Neuronal stem cell (in vitro differentiated cells): ENCODE data around the gene CCDC183.
"Not testable (repeated sequence)": the region's sequence is repeated elsewhere in the genome, so short reads cannot be mapped to it uniquely, and the experiment has no call there.

Source experiments
- DNase-seq: peaks from one replicate; pipeline ENCODE4 v3.0.0-alpha.2; 2013; ENCODE audit warnings: low spot score
- H2AFZ ChIP-seq: one replicate; pipeline ENCODE4 v1.6.1; 2013; ENCODE audit warnings: mild to moderate bottlenecking, low read length, inconsistent platforms
- H2AK5ac ChIP-seq: 2 replicates; pipeline ENCODE4 v1.6.1; 2013; ENCODE audit warnings: low read depth, mild to moderate bottlenecking, inconsistent platforms, low read length, moderate library complexity, mixed read lengths
- H2BK120ac ChIP-seq: 2 replicates; pipeline ENCODE4 v1.6.1; 2013; ENCODE audit warnings: low read depth, mild to moderate bottlenecking, inconsistent platforms, low read length, moderate library complexity, mixed read lengths
- H2BK12ac ChIP-seq: one replicate; pipeline ENCODE4 v1.6.1; 2013; ENCODE audit warnings: low read length, inconsistent platforms
- H2BK15ac ChIP-seq: 2 replicates; pipeline ENCODE4 v1.6.1; 2013; ENCODE audit warnings: mild to moderate bottlenecking, low read length, inconsistent platforms, mixed read lengths
- H2BK5ac ChIP-seq: one replicate; pipeline ENCODE4 v1.6.1; 2013; ENCODE audit warnings: inconsistent platforms, mild to moderate bottlenecking, low read length, moderate library complexity
- H3K14ac ChIP-seq: one replicate; pipeline ENCODE4 v1.6.1; 2013; ENCODE audit warnings: low read length, inconsistent platforms
- H3K18ac ChIP-seq: 2 replicates; pipeline ENCODE4 v1.6.1; 2013; ENCODE audit warnings: low read length, inconsistent platforms
- H3K23ac ChIP-seq: 2 replicates; pipeline ENCODE4 v1.6.1; 2013; ENCODE audit warnings: low read depth, mild to moderate bottlenecking, mixed read lengths, low read length, inconsistent platforms; ENCODE audit not compliant: poor library complexity
- H3K27ac ChIP-seq: replicated peaks from 3 replicates; pipeline ENCODE4 v1.5.1; 2013; ENCODE audit warnings: low read length, inconsistent platforms
- H3K27me3 ChIP-seq, 3 experiments: 2 replicates each; pipeline ENCODE4 v1.6.1; 2013; ENCODE audit warnings: low read length in 3 of 3, mild to moderate bottlenecking in 2 of 3, inconsistent platforms in 1 of 3, low read depth in 1 of 3, mixed read lengths in 1 of 3, moderate library complexity in 1 of 3; ENCODE audit not compliant: control insufficient read depth in 3 of 3, insufficient read depth in 3 of 3
- H3K36me3 ChIP-seq, 2 donors: replicated peaks in 1 of 2; 2 replicates each; pipeline ENCODE4 v1.6.1; 2013; ENCODE audit warnings: low read length in 2 of 2; ENCODE audit not compliant: control insufficient read depth in 2 of 2, insufficient read depth in 2 of 2
- H3K4ac ChIP-seq: 2 replicates; pipeline ENCODE4 v1.6.1; 2013; ENCODE audit warnings: inconsistent platforms, mild to moderate bottlenecking, low read length, moderate library complexity
- H3K4me1 ChIP-seq, 2 donors: 1 replicate in 1 of 2; 2 replicates in 1 of 2; pipeline ENCODE4 v1.6.1; 2013; ENCODE audit warnings: low read length in 2 of 2, low read depth in 1 of 2; ENCODE audit not compliant: control insufficient read depth in 2 of 2, insufficient read depth in 1 of 2
- H3K4me2 ChIP-seq: one replicate; pipeline ENCODE4 v1.6.1; 2013; ENCODE audit warnings: mild to moderate bottlenecking, low read length, inconsistent platforms; ENCODE audit not compliant: insufficient read depth, poor library complexity, severe bottlenecking
- H3K4me3 ChIP-seq, 2 donors: 2 replicates each; pipeline ENCODE4 v1.5.1; 2013; ENCODE audit warnings: low read length in 2 of 2, mild to moderate bottlenecking in 2 of 2, inconsistent platforms in 1 of 2, moderate library complexity in 1 of 2
- H3K79me1 ChIP-seq: one replicate; pipeline ENCODE4 v1.6.1; 2013; ENCODE audit warnings: low read depth, mild to moderate bottlenecking, inconsistent platforms, low read length, moderate library complexity
- H3K9ac ChIP-seq: one replicate; pipeline ENCODE4 v1.6.1; 2013; ENCODE audit warnings: mild to moderate bottlenecking, low read depth, low read length, inconsistent platforms; ENCODE audit not compliant: poor library complexity
- H3K9me3 ChIP-seq, 2 donors: replicated peaks in 1 of 2; 2 replicates each; pipeline versions ENCODE3 to v1.6.1; 2013; ENCODE audit warnings: low read length in 2 of 2, mild to moderate bottlenecking in 2 of 2, inconsistent platforms in 1 of 2, low read depth in 1 of 2, mixed read lengths in 1 of 2, moderate library complexity in 1 of 2; ENCODE audit not compliant: control insufficient read depth in 2 of 2, insufficient read depth in 1 of 2
- H4K8ac ChIP-seq: one replicate; pipeline ENCODE4 v1.6.1; 2013; ENCODE audit warnings: low read depth, mild to moderate bottlenecking, inconsistent platforms, low read length, moderate library complexity
- H4K91ac ChIP-seq: one replicate; pipeline ENCODE4 v1.6.1; 2013; ENCODE audit warnings: low read length, low read depth, mild to moderate bottlenecking, inconsistent platforms; ENCODE audit not compliant: poor library complexity
- WGBS, 2 donors: extraction: QIAGEN DNeasy Blood & Tissue Kit; methylation state at CpG; one replicate each; pipeline ENCODE4 v1.1.7; 2013; ENCODE audit warnings: missing lambda C conversion rate in 2 of 2, mixed read lengths in 1 of 2; ENCODE audit not compliant: insufficient read length in 2 of 2, insufficient replicate concordance in 1 of 2; ENCODE audit errors: extremely low coverage in 2 of 2; 5-methylcytosine and 5-hydroxymethylcytosine counted together

CCDC183 gene

DNA sequence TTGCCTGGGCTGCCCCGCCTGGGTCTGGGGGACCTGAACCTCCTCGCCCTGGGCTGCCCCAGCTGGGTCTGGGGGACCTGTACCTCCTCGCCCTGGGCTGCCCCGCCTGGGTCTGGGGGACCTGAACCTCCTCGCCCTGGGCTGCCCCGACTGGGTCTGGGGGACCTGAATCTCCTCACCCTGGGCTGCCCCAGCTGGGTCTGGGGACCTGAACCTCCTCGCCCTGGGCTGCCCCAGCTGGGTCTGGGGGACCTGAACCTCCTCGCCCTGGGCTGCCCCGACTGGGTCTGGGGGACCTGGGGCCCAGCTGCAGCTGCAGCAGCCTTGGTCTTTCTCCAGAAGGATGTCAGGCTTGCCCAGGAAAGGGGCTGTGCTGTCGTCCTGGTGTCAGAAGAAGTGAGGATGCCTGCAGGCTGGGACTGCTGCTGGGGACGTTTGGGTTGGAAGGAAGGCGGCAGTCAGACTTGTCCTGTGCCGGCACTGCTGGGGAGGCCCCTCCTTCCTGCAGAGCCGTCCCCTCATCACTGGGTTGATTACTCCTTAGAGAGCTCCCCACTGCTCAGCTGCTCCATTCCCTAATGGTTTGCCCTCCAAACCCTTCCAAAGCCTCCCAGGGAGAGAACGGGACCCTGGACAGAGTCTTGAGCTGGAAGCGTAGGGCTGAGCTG, 37.4 kb downstream of the CCDC183 start:
- DNase-seq: not testable (repeated sequence)
- peaks cover 50 to 82% of the 10 kb centered on the region in 2 donors for H3K36me3 ChIP-seq

GRCh38 chr9:136835162-136835931, 39.2 kb downstream of the CCDC183 start:
- WGBS, 2 donors: no CpG with 5 or more reads among the region's 36 CpGs
- Histone ChIP-seq H2AFZ (no peak overlapping the region), H2BK15ac (no peak overlapping the region), H3K36me3 (peaks cover 37 to 81% of the 10 kb centered on the region in 2 donors), H4K8ac (no peak overlapping the region), H3K79me1 (peaks cover 7% of the 10 kb centered on the region), H3K4ac (no peak overlapping the region), H3K4me3 (peak overlapping the region in 1 of 2 donors; percentile 46), H3K9ac (no peak overlapping the region), H3K23ac (peak overlapping the region; percentile 93), H2AK5ac (no peak overlapping the region), H3K18ac (peak overlapping the region; percentile 57), H3K14ac (no peak overlapping the region), H3K27ac (no peak overlapping the region), H2BK12ac (no peak overlapping the region), H3K9me3 (no peaks in the 10 kb centered on the region), H3K4me2 (no peak overlapping the region), H3K27me3 (no peaks in the 10 kb centered on the region), H2BK120ac (no peak overlapping the region), H4K91ac (no peak overlapping the region), H2BK5ac (peak overlapping the region; percentile 46), H3K4me1 (peaks cover 3 to 9% of the 10 kb centered on the region in 2 donors)
- no peak for DNase-seq

More for the DNA sequence above, 37.4 kb downstream of the CCDC183 start:
- H3K79me1 ChIP-seq, H2BK5ac ChIP-seq, H2BK12ac ChIP-seq, H3K4me2 ChIP-seq, H3K4me3 ChIP-seq, H3K4ac ChIP-seq, H3K9ac ChIP-seq, H2BK15ac ChIP-seq, H3K27me3 ChIP-seq, H3K18ac ChIP-seq, H2AFZ ChIP-seq, H4K8ac ChIP-seq, H2AK5ac ChIP-seq, H3K23ac ChIP-seq, H3K27ac ChIP-seq, H3K14ac ChIP-seq, H2BK120ac ChIP-seq, H3K9me3 ChIP-seq, H4K91ac ChIP-seq, H3K4me1 ChIP-seq: not testable (repeated sequence)
- no CpG with 5 or more reads among the region's 16 CpGs for WGBS, 2 donors

- H2AK5ac ChIP-seq: no peak overlapping the region
- WGBS, 2 donors: no CpG with 5 or more reads among the region's 21 CpGs
- peak overlapping the region; percentile 46 for H2BK5ac ChIP-seq
- no peak overlapping the region for H3K4me3 ChIP-seq
- peaks cover 29 to 80% of the 10 kb centered on the region in 2 donors for H3K36me3 ChIP-seq
- no peak for DNase-seq
- peak overlapping the region; percentile 93 for H3K23ac ChIP-seq
- H4K91ac ChIP-seq: no peak overlapping the region
- H3K27ac ChIP-seq: no peak overlapping the region
- H3K4me1 ChIP-seq: peaks cover 12 to 17% of the 10 kb centered on the region in 2 donors
- H3K79me1 ChIP-seq: peaks cover 9% of the 10 kb centered on the region
- no peak overlapping the region for H2BK120ac ChIP-seq
- no peak overlapping the region for H4K8ac ChIP-seq
- no peaks in the 10 kb centered on the region for H3K9me3 ChIP-seq
- no peak overlapping the region for H3K14ac ChIP-seq
- no peaks in the 10 kb centered on the region for H3K27me3 ChIP-seq
- H3K18ac ChIP-seq: no peak overlapping the region
- no peak overlapping the region for H2AFZ ChIP-seq
- no peak overlapping the region for H3K4me2 ChIP-seq
- H2BK12ac ChIP-seq: no peak overlapping the region
- H2BK15ac ChIP-seq: no peak overlapping the region
- no peak overlapping the region for H3K9ac ChIP-seq
- no peak overlapping the region for H3K4ac ChIP-seq
Measured at GRCh38 chr9:136835932-136836904, 40.1 kb downstream of the CCDC183 start.
